Activated CD4-positive, alpha-beta memory T cell treated with anti-CD3 and anti-CD28 coated beads, Interleukin-2, amount 10 ng/mL, durations not matched to agents 7 days and 5 days (primary cell): Measurements from ENCODE around the gene OR10G3. TPM values are rescaled to one million over a fixed set of nuclear protein-coding genes. Genes with fewer than 3 reads are reported as not detected.
A peak's percentile ranks its signal among the peaks of the same experiment; 100 is the strongest.
"Not testable (repeated sequence)": the region's sequence is repeated elsewhere in the genome, so short reads cannot be mapped to it uniquely, and the experiment has no call there.

Experiments
- CTCF ChIA-PET: fragments of 350-600 bp; sonication (Branson Sonifier 250); formaldehyde crosslinking; loops from one replicate; lab custom pipeline; 2021; ENCODE audit warnings: antibody characterized with exemption, inconsistent platforms; lab: Charles Lee
- POLR2A ChIA-PET: fragments of 350-600 bp; sonication (Branson Sonifier 250); formaldehyde crosslinking; loops from one replicate; lab custom pipeline; 2021; ENCODE audit warnings: antibody characterized with exemption; lab: Charles Lee
- DNase-seq: peaks from one replicate; pipeline ENCODE4 v3.0.0-alpha.2; 2020
- H3K27ac Mint-ChIP-seq: one replicate; pipeline ENCODE4 v1.8.0; 2021; ENCODE audit warnings: mild to moderate bottlenecking, mixed read lengths
- H3K27me3 Mint-ChIP-seq: one replicate; pipeline ENCODE4 v1.8.0; 2021; ENCODE audit warnings: mixed read lengths
- H3K36me3 Mint-ChIP-seq: one replicate; pipeline ENCODE4 v1.8.0; 2021; ENCODE audit warnings: low read depth, mixed read lengths
- H3K4me1 Mint-ChIP-seq: one replicate; pipeline ENCODE4 v1.8.0; 2021; ENCODE audit warnings: mixed read lengths
- H3K4me3 Mint-ChIP-seq: one replicate; pipeline ENCODE4 v1.8.0; 2021; ENCODE audit warnings: mild to moderate bottlenecking, mixed read lengths
- H3K9me3 Mint-ChIP-seq: one replicate; pipeline ENCODE4 v1.8.0; 2021; ENCODE audit warnings: mixed read lengths
- total RNA-seq, 2 experiments: library from RNA; stranded (reverse); gene quantifications; one replicate each; pipeline ENCODE4 v1.2.3, GENCODE V29; 2021

OR10G3 gene, protein sequence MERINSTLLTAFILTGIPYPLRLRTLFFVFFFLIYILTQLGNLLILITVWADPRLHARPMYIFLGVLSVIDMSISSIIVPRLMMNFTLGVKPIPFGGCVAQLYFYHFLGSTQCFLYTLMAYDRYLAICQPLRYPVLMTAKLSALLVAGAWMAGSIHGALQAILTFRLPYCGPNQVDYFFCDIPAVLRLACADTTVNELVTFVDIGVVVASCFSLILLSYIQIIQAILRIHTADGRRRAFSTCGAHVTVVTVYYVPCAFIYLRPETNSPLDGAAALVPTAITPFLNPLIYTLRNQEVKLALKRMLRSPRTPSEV
- total RNA-seq: not detected

GRCh38 chr14:21579976-21580375, at the start of gene OR10G3:
TSS of gene OR10G3 (minus strand) at chr14:21580076. CDS start at chr14:21570744, 9,332 bp downstream.
- Mint-ChIP-seq H3K36me3 (no peaks in the 10 kb centered on the region), H3K9me3 (no peaks in the 10 kb centered on the region), H3K4me3 (no peak within 1 kb of the TSS), H3K4me1 (no peaks in the 10 kb centered on the region), H3K27ac (no peak within 1 kb of the TSS), H3K27me3 (peaks cover 33% of the 10 kb centered on the region)
- POLR2A ChIA-PET: no interaction called here
- CTCF ChIA-PET: no interaction called here
- no peak for DNase-seq

GRCh38 chr14:21626491-21627230, 46.8 kb upstream of the OR10G3 start:
- CTCF ChIA-PET: no interaction called here

DNA sequence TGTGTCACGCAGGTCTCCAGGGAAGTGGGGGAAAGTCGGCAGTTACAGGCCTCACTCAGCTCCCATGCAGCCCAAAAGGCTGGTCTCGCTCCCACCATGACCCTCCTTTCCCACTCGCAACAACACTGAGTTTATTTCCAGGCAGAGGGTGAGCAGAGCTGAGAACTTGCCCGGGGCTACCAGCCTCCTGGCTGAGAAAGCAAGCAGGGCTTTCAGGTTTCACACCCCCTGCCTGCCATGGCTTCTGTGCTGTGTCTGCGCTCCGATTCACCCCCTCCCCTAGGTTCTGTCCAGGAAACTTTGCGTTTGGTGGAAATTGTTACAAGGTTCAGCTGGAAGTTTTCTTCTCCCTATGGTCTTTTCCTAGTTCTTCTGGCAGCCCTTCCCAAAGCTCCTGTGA, 37.7 kb upstream of the OR10G3 start:
- Mint-ChIP-seq H3K9me3 (no peaks in the 10 kb centered on the region), H3K4me3 (no peak overlapping the region), H3K36me3 (no peaks in the 10 kb centered on the region), H3K4me1 (no peaks in the 10 kb centered on the region), H3K27me3 (peaks cover 17% of the 10 kb centered on the region), H3K27ac (no peak overlapping the region)
- POLR2A ChIA-PET: no interaction called here
- CTCF ChIA-PET: no interaction called here
- DNase-seq: no peak

More at GRCh38 chr14:21626491-21627230, 46.8 kb upstream of the OR10G3 start:
- POLR2A ChIA-PET: no interaction called here
- peaks cover 19% of the 10 kb centered on the region for H3K27me3 Mint-ChIP-seq
- no peak overlapping the region for H3K4me3 Mint-ChIP-seq
- peaks cover 4% of the 10 kb centered on the region for H3K9me3 Mint-ChIP-seq
- no peak for DNase-seq
- no peak overlapping the region for H3K27ac Mint-ChIP-seq
- H3K36me3 Mint-ChIP-seq: no peaks in the 10 kb centered on the region
- no peaks in the 10 kb centered on the region for H3K4me1 Mint-ChIP-seq

DNA sequence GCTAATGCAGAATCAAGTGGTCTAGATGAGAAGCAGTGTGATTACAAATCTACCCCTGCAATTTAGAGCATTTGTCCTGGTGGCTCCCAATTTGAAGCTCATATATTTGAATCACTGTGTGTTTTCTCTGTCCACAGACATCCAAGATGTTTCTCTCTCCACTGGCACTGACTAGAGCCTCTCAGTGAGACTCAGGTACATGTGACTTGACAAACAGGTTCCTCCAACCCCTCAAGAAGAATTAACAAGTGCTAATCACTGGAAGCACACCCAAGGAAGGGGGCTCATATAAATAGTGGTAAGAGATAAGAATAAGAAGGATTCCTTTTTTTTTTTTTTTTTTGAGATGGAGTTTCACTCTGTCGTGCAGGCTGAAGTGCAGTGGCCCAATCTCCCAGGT, 34.4 kb upstream of the OR10G3 start:
- no peak overlapping the region for H3K4me3 Mint-ChIP-seq
- DNase-seq: no peak
- no peaks in the 10 kb centered on the region for H3K36me3 Mint-ChIP-seq
- no peaks in the 10 kb centered on the region for H3K4me1 Mint-ChIP-seq
- H3K27ac Mint-ChIP-seq: no peak overlapping the region
- ChIA-PET CTCF (no interaction called here), POLR2A (no interaction called here)
- H3K27me3 Mint-ChIP-seq: peaks cover 6% of the 10 kb centered on the region
- no peaks in the 10 kb centered on the region for H3K9me3 Mint-ChIP-seq

GRCh38 chr14:21612324-21612723, 32.4 kb upstream of the OR10G3 start:
- Mint-ChIP-seq H3K4me1 (no peaks in the 10 kb centered on the region), H3K9me3 (no peaks in the 10 kb centered on the region), H3K36me3 (no peaks in the 10 kb centered on the region), H3K27ac (no peak overlapping the region), H3K4me3 (no peak overlapping the region), H3K27me3 (peaks cover 12% of the 10 kb centered on the region)
- CTCF ChIA-PET: no interaction called here
- no peak for DNase-seq
- POLR2A ChIA-PET: no interaction called here

GRCh38 chr14:21602181-21602580, 22.3 kb upstream of the OR10G3 start:
- DNase-seq, POLR2A ChIA-PET, H3K9me3 Mint-ChIP-seq, H3K4me3 Mint-ChIP-seq, H3K27ac Mint-ChIP-seq, H3K36me3 Mint-ChIP-seq, CTCF ChIA-PET, H3K27me3 Mint-ChIP-seq, H3K4me1 Mint-ChIP-seq: not testable (repeated sequence)

DNA sequence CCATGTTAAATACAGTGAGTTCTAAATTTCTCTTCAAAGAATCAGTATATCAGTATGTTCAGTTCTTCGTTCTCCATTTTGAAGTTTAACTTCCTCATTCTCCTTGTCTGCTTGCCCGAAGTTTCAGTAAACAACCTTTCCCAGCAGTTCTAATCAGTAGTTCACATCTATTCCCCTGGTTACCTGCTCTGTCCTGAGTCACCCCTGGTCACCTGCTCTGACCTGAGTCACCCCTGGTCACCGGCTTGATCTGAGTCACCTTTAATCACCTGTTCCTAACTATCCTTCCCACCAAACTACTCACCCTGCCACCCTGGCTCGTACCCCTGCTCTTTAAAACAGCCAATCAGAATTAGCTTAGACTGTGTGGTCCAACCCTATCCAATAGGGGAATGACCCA, 9.4 kb upstream of the OR10G3 start:
- CTCF ChIA-PET: no interaction called here
- no peak for DNase-seq
- no peaks in the 10 kb centered on the region for H3K36me3 Mint-ChIP-seq
- POLR2A ChIA-PET: no interaction called here
- H3K4me1 Mint-ChIP-seq: no peaks in the 10 kb centered on the region
- peaks cover 11% of the 10 kb centered on the region for H3K9me3 Mint-ChIP-seq
- no peak overlapping the region for H3K27ac Mint-ChIP-seq
- no peak overlapping the region for H3K4me3 Mint-ChIP-seq
- peaks cover 28% of the 10 kb centered on the region for H3K27me3 Mint-ChIP-seq

DNA sequence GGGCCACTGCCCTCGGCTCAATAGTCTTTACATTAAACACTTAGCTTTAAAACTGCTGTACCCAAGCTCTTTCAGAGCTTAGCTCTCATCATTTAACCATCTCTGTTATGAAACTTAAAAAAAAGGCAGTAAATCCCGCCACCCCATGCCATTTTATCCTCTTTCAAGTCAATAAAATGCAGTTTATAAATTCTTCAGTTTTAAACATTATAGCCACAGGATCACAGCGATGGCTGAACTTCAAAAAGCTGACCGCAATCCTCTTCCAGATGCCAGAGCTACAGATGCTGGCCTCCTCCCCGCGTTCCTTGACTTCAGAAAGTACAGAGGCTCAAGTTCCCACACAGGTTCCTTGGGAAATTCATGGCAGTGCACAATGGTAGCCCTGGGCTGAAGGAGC, 4.2 kb downstream of the OR10G3 start:
- Mint-ChIP-seq H3K27me3 (peaks cover 27% of the 10 kb centered on the region), H3K4me1 (no peaks in the 10 kb centered on the region), H3K36me3 (no peaks in the 10 kb centered on the region), H3K27ac (no peak overlapping the region), H3K4me3 (no peak overlapping the region), H3K9me3 (peaks cover 3% of the 10 kb centered on the region)
- no peak for DNase-seq
- POLR2A ChIA-PET: no interaction called here
- CTCF ChIA-PET: interaction anchor here (0.6 kb wide), 1 partner anchor 327 kb away, joined by 4 read pairs; no protein-coding TSS in a partner anchor

DNA sequence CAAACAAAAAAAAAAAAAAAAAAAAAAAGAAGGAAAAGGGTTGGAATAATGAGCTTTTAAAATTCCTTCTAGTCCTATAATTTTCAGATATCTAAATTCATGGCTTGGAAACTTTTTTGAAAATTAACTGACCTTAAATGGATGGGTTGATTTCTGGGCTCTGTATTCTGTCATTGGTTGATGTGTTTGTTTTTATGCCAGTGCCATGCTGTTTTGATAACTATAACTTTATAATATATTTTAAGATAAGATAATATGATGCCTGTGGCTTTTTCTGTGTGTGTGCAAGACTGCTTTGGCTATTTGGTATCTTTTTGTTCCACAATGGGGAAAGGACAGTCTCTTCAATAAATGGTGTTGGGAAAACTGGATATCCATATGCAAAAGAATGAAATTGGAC, 7.3 kb downstream of the OR10G3 start:
- peaks cover 3% of the 10 kb centered on the region for H3K9me3 Mint-ChIP-seq
- no peak for DNase-seq
- no peaks in the 10 kb centered on the region for H3K4me1 Mint-ChIP-seq
- CTCF ChIA-PET: interaction anchor here (0.7 to 0.9 kb wide), 2 partner anchors 252 to 1960 kb away, joined by 3 read pairs; no protein-coding TSS in a partner anchor
- peaks cover 21% of the 10 kb centered on the region for H3K27me3 Mint-ChIP-seq
- no peaks in the 10 kb centered on the region for H3K36me3 Mint-ChIP-seq
- no peak overlapping the region for H3K4me3 Mint-ChIP-seq
- no peak overlapping the region for H3K27ac Mint-ChIP-seq
- POLR2A ChIA-PET: no interaction called here

DNA sequence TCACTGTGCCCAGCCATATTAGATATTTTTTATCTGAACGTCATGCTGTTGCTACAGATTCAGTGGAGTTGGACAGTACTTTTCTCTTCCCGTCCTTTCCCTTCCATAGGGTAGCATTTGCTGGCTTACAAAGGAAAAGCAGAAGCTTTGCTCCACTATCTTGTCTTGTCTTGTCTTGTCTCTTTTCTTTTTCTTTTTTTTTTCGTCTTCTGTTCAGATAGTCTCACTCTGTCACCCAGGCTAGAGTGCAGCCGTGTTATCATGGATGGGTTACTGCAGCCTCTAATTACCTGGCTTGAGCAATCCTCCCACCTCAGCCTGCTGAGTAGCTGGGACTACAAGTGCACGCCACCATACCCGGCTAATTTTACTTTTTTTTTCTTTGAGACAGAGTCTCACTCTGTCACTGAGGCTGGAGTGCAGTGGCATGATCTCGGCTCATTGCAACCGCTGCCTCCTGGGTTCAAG, 21.1 kb downstream of the OR10G3 start:
- no peak for DNase-seq
- Mint-ChIP-seq H3K4me3 (no peak overlapping the region), H3K9me3 (no peaks in the 10 kb centered on the region), H3K27ac (no peak overlapping the region), H3K36me3 (no peaks in the 10 kb centered on the region), H3K4me1 (peaks cover 7% of the 10 kb centered on the region), H3K27me3 (no peaks in the 10 kb centered on the region)
- POLR2A ChIA-PET: no interaction called here
- CTCF ChIA-PET: interaction anchor here (0.7 to 6.7 kb wide), 3 partner anchors 60 to 102 kb away, joined by 3 to 48 read pairs (median 4); partner anchors contain the start of gene CHD8

DNA sequence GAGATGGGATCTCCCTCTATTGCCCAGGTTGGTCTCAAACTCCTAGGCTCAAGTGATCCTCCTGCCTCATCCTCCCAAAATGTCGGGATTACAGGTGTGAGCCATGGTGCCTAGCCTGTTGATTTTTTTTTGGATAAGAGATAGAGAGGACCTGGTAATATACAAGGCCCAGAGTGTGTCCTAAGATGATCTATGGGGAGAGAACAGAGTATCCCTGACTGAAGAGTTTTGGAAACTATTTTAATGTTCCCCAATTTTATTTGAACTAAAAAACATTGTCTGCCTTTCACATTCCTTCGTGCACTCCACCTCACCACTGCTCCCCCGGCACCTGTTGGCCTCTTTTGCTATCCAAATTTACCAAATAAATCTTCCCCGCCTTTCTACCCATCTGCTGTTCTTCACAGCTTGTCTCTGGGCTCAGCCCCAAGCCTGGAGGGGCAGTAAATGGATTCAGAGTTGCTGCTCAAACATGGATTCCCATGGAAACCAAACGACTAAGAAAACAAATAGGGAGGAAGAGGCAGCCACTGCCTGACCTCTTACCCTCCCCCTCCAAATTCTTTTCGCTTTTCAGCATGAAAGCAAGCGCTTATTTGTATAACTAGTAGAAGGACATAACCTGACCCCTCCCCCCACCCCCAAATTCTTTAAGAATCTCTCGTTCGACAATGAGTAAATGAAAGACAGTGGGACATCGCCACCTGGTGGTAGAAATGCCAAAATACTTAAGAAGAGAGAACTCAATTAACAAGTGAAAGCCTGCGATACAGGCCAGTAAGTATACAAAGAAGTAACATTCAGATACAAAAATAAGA, 22.6 kb downstream of the OR10G3 start:
- H3K27me3 Mint-ChIP-seq: no peaks in the 10 kb centered on the region
- ChIA-PET POLR2A (interaction anchor here (0.7 to 1.9 kb wide), 3 partner anchors 59 to 211 kb away, joined by 3 to 10 read pairs (median 3); partner anchors contain the start of gene TOX4), CTCF (interaction anchor here (0.7 to 6.7 kb wide), 4 partner anchors 8 to 185 kb away, joined by 3 to 48 read pairs (median 4); partner anchors contain the start of gene METTL3)
- H3K27ac Mint-ChIP-seq: no peak overlapping the region
- peaks cover 7% of the 10 kb centered on the region for H3K4me1 Mint-ChIP-seq
- no peaks in the 10 kb centered on the region for H3K9me3 Mint-ChIP-seq
- H3K36me3 Mint-ChIP-seq: no peaks in the 10 kb centered on the region
- DNase-seq: peak; percentile 75
- peak overlapping the region; percentile 6 for H3K4me3 Mint-ChIP-seq

GRCh38 chr14:21556378-21557083, 23.3 kb downstream of the OR10G3 start:
- H3K27ac Mint-ChIP-seq: no peak overlapping the region
- H3K27me3 Mint-ChIP-seq: no peaks in the 10 kb centered on the region
- no peak for DNase-seq
- no peaks in the 10 kb centered on the region for H3K36me3 Mint-ChIP-seq
- CTCF ChIA-PET: interaction anchor here (0.6 to 6.7 kb wide), 8 partner anchors 9 to 473 kb away, joined by 3 to 48 read pairs (median 4); partner anchors contain the start of genes METTL3 and SALL2
- POLR2A ChIA-PET: interaction anchor here (0.7 to 1.9 kb wide), 3 partner anchors 58 to 210 kb away, joined by 3 to 10 read pairs (median 3); partner anchors contain the start of gene TOX4
- peaks cover 7% of the 10 kb centered on the region for H3K4me1 Mint-ChIP-seq
- H3K4me3 Mint-ChIP-seq: no peak overlapping the region
- H3K9me3 Mint-ChIP-seq: no peaks in the 10 kb centered on the region
